Left colon (tissue), 2 donors: Measurements from ENCODE around the gene NUSAP1. TPM values are rescaled to one million over a fixed set of nuclear protein-coding genes. Genes with fewer than 3 reads are reported as not detected.
A peak's percentile ranks its signal among the peaks of the same experiment; 100 is the strongest.
"Not testable (repeated sequence)": the region's sequence is repeated elsewhere in the genome, so short reads cannot be mapped to it uniquely, and the experiment has no call there.

Experiments
- ATAC-seq: fragments of 200-7000 bp; cut with Tn5 transposase; one replicate; pipeline ENCODE4 v1.9.1; 2020; ENCODE audit warnings: mild to moderate bottlenecking, moderate library complexity
- DNase-seq, 2 donors: peaks; one replicate each; pipeline ENCODE4 v3.0.0-alpha.2; 2020
- intact Hi-C, 2 donors: fragments of 100-400 bp; cut with DNase I in 1 of 2; cut with micrococcal nuclease in 1 of 2; formaldehyde crosslinking; loops; one replicate each; pipeline versions ENCODE4 v1.11.2 to v1.14.0; 2022; cut with DNase I, micrococcal nuclease
- total RNA-seq, 2 donors: library from RNA; stranded (reverse); fragmentation: NEBNext Ultra II Directional; extraction: Animal tissue kit (Norgen Biotek cat#: 25700); gene quantifications; one replicate each; pipeline ENCODE4 v1.2.1, GENCODE V29; 2021
- donor health status: DM: no; HTN: no; CAD: no.
- donor health status: DM: yes; HTN: yes; CAD: no.

NUSAP1 gene
- total RNA-seq, 2 donors from 2014 or later, result 8.9 to 20.8 TPM

GRCh38 chr15:41323611-41324010 lies 9.1 kb upstream of the NUSAP1 start:
- intact Hi-C loops, result no loop called here
- ATAC-seq (no peak), DNase-seq (no peak)

GRCh38 chr15:41331281-41331680 lies 1.4 kb upstream of the NUSAP1 start:
- DNase-seq, result no peak
- intact Hi-C loops, result no loop called here

GRCh38 chr15:41331833-41332193 lies 868 bp upstream of the NUSAP1 start:
- DNase-seq (peak; percentile 56 to 77), ATAC-seq (peak; percentile 68)
- intact Hi-C loops, result no loop called here

More at GRCh38 chr15:41331281-41331680, 1.4 kb upstream of the NUSAP1 start:
- no peak for ATAC-seq

- intact Hi-C loops, result no loop called here
- ATAC-seq (peak; percentile 13), DNase-seq (no peak)
Measured at GRCh38 chr15:41333026-41333562, 413 bp downstream of the NUSAP1 start.

GRCh38 chr15:41334293-41335120 lies 1.8 kb downstream of the NUSAP1 start:
- DNase-seq (no peak), ATAC-seq (no peak)
- intact Hi-C loops, result no loop called here

GRCh38 chr15:41336549-41336948 lies 3.9 kb downstream of the NUSAP1 start:
- no peak for ATAC-seq
- intact Hi-C loops, result no loop called here

GRCh38 chr15:41337047-41337446 lies 4.4 kb downstream of the NUSAP1 start:
- ATAC-seq, result no peak
- intact Hi-C loops, result no loop called here
- no peak for DNase-seq

More at GRCh38 chr15:41336549-41336948, 3.9 kb downstream of the NUSAP1 start:
- no peak for DNase-seq

- ATAC-seq (no peak), DNase-seq (no peak)
- intact Hi-C loops, result no loop called here
Measured at GRCh38 chr15:41337631-41338522, 5.2 kb downstream of the NUSAP1 start.

- intact Hi-C loops, result no loop called here
- ATAC-seq, result no peak
- no peak for DNase-seq
Measured at GRCh38 chr15:41340189-41340695, 7.6 kb downstream of the NUSAP1 start.

- ATAC-seq (no peak), DNase-seq (no peak)
- intact Hi-C loops, result no loop called here
Measured at GRCh38 chr15:41341519-41341918, 8.8 kb downstream of the NUSAP1 start.

- intact Hi-C loops, result no loop called here
- ATAC-seq (no peak), DNase-seq (no peak)
Measured at GRCh38 chr15:41347236-41347635, 14.6 kb downstream of the NUSAP1 start.

- ATAC-seq, result no peak
- DNase-seq, result no peak
Measured at GRCh38 chr15:41350057-41350717, 17.5 kb downstream of the NUSAP1 start.

GRCh38 chr15:41354371-41354770 lies 21.7 kb downstream of the NUSAP1 start:
- no peak for DNase-seq
- intact Hi-C loops, result no loop called here
- no peak for ATAC-seq

More at GRCh38 chr15:41350057-41350717, 17.5 kb downstream of the NUSAP1 start:
- intact Hi-C loops, result no loop called here

- ATAC-seq (no peak), DNase-seq (no peak)
- intact Hi-C loops, result no loop called here
Measured at GRCh38 chr15:41367418-41367817, 34.7 kb downstream of the NUSAP1 start.

- intact Hi-C loops, result no loop called here
- no peak for ATAC-seq
- DNase-seq, result no peak
Measured at GRCh38 chr15:41377978-41378377, 45.3 kb downstream of the NUSAP1 start.

GRCh38 chr15:41383974-41384749 lies 51.5 kb downstream of the NUSAP1 start:
- intact Hi-C loops, DNase-seq, ATAC-seq: not testable (repeated sequence)

GRCh38 chr15:41387646-41388045 lies 55.0 kb downstream of the NUSAP1 start:
- intact Hi-C loops, result no loop called here
- no peak for ATAC-seq
- DNase-seq, result no peak

- intact Hi-C loops, result no loop called here
- DNase-seq, result no peak
- no peak for ATAC-seq
Measured at GRCh38 chr15:41392659-41393058, 60.0 kb downstream of the NUSAP1 start.
